Bronchial epithelial cell (primary cell): ENCODE data around the gene FHL2. TPM values are rescaled to one million over a fixed set of nuclear protein-coding genes. Genes with fewer than 3 reads are reported as not detected.

Source experiments
- DNase-seq: peaks from one replicate; pipeline ENCODE4 v3.0.0-alpha.2; 2010; ENCODE audit warnings: low read depth
- FAIRE-seq: peaks from 2 replicates; lab custom pipeline; 2011; peaks lifted over from hg19 to GRCh38; lab: Jason Lieb, UNC
- H3K27me3 ChIP-seq: 2 replicates; pipeline ENCODE4 v1.5.1; 2011; ENCODE audit warnings: low read length; ENCODE audit not compliant: control insufficient read depth, insufficient read depth
- H3K36me3 ChIP-seq: 2 replicates; pipeline ENCODE4 v1.5.1; 2011; ENCODE audit warnings: low read length; ENCODE audit not compliant: control insufficient read depth, insufficient read depth
- H3K4me3 ChIP-seq: 2 replicates; pipeline ENCODE4 v1.5.1; 2011; ENCODE audit warnings: mild to moderate bottlenecking, low read depth, low read length, control low read depth
- CTCF ChIP-seq: IDR thresholded peaks from 2 replicates; pipeline ENCODE4 v1.5.1; 2011; ENCODE audit warnings: mild to moderate bottlenecking, moderate library complexity, low read length, control low read depth, inconsistent platforms; ENCODE audit not compliant: insufficient read depth, severe bottlenecking
- total RNA-seq: library from RNA; depleted of rRNA; stranded (reverse); fragments of >200 nt; gene quantifications from 2 replicates; pipeline ENCODE4 v1.2.1, GENCODE V29; 2014

Gene FHL2
- total RNA-seq, 1 donor from 2014 or later = 76.9 TPM

GRCh38 chr2:105338020-105338385 lies 60.8 kb downstream of the FHL2 start:
- Histone ChIP-seq H3K27me3 (no peaks in the 10 kb centered on the region), H3K4me3 (peak overlapping the region; percentile 82), H3K36me3 (peaks cover 8% of the 10 kb centered on the region)
- DNase-seq (no peak), FAIRE-seq (no peak)
- TF ChIP-seq CTCF = no peak

- peak; percentile 64 for DNase-seq
- FAIRE-seq = no peak
- H3K27me3 ChIP-seq = no peaks in the 10 kb centered on the region
These were observed 61.5 kb downstream of the FHL2 start, which contains the start of gene C2orf49 for GRCh38 chr2:105337122-105338019. TSS of gene C2orf49 (plus strand) at chr2:105337540. CDS start at chr2:105337588, 48 bp downstream.

GRCh38 chr2:105336786-105337121 lies 62.1 kb downstream of the FHL2 start:
- no peak for FAIRE-seq
- Histone ChIP-seq H3K4me3 (peak overlapping the region; percentile 82), H3K27me3 (no peaks in the 10 kb centered on the region), H3K36me3 (peaks cover 5% of the 10 kb centered on the region)
- TF ChIP-seq CTCF = no peak
- DNase-seq = no peak

More at GRCh38 chr2:105337122-105338019, 61.5 kb downstream of the FHL2 start, which contains the start of gene C2orf49:
- H3K36me3 ChIP-seq = peaks cover 5% of the 10 kb centered on the region
- H3K4me3 ChIP-seq = peak within 1 kb of the TSS; percentile 82
- no peak for TF ChIP-seq CTCF

- no peak for FAIRE-seq
- H3K4me3 ChIP-seq = no peak overlapping the region
- TF ChIP-seq CTCF = no peak
- peaks cover 1% of the 10 kb centered on the region for H3K36me3 ChIP-seq
- no peaks in the 10 kb centered on the region for H3K27me3 ChIP-seq
- DNase-seq = no peak
These were observed 63.4 kb downstream of the FHL2 start for GRCh38 chr2:105335469-105335868.

- no peak for FAIRE-seq
- DNase-seq = no peak
- Histone ChIP-seq H3K27me3 (no peaks in the 10 kb centered on the region), H3K4me3 (no peak overlapping the region), H3K36me3 (no peaks in the 10 kb centered on the region)
- no peak for TF ChIP-seq CTCF
These were observed 64.6 kb downstream of the FHL2 start for GRCh38 chr2:105334211-105334610.
